HG02588 (cell line): ENCODE results near the gene HS3ST5.

Experiments
- ATAC-seq: cut with Tn5 transposase; IDR thresholded peaks from one replicate; pipeline ENCODE4 v1.9.1; 2021; ENCODE audit warnings: mild to moderate bottlenecking, moderate library complexity; ENCODE audit not compliant: unreplicated experiment

Gene HS3ST5

DNA sequence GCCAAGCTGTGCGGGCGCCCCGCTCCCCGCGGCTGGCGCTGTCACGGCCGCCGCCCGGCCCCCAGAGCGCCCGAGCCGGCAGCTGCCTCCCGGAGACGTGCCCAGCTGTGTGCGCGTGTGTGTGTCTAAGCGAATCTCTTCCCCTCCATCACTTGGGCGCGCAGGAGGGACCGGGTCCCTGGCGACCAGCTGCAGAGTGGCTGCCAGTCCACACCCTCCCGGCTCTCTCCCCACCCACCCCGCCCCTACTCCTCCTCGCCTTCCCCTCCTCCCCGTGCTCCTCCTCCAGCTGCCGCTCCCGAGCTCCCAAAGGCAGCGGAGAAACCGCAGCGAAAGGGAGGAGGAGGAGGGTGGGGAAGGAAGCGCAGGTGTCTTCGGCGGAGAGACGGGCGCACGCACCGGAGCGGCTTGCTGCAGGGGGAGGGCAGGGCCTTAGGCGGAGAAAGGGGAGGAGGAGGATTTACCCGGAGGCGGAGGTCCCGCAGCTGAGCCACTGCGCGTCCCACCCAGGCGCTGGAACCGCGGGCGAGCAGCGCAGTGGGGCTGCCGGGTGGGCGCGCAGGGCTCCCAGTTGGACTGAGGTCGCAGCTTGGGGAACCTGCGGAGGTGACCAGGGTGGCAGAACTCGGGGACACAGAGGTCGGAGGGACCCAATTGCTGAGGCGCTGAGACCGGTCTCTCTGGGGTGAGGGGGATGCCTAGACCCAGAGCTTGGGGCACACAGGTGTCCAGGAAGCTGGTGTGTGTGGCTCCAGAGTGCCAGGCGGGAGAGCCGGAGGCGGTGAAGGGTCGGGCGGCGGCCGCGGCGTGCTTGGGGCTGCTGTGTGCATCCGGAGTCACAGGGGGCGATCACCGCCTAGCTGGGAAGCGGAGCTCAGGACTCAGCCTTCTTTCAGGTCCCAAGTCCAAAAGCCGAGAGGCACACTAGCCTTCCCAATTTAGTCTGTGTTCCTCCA is at the start of gene HS3ST5:
HS3ST5 (minus strand) TSS at position 198 of the 956 bp plus-strand sequence. CDS start 280,178 bp downstream, outside the sequence.
- ATAC-seq, result no peak

GRCh38 chr6:114390176-114390575 is 47.4 kb upstream of the HS3ST5 start:
- no peak for ATAC-seq

- ATAC-seq, result no peak
Measured at GRCh38 chr6:114389111-114389510, 46.3 kb upstream of the HS3ST5 start.

GRCh38 chr6:114382406-114382805 is 39.6 kb upstream of the HS3ST5 start:
- ATAC-seq, result no peak

DNA sequence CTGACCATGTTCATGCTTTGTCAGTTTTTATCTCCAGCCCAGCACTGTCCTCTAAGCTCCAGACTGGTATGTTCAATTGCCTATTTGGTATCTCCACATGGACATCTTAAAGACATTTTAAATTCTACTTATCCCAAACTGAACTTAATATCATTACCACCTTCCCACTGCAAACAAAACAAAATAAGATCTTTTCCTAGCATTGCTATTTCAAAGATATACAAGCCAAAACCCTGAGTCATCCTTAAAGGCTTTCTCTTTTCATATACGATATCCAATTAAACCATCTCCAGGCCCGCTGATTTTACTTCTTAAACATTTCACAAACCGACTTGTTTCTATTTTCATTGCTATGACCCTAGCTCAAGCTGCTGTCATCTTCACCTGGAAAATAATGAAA is 35.1 kb upstream of the HS3ST5 start:
- ATAC-seq, result no peak

- no peak for ATAC-seq
Measured at GRCh38 chr6:114376611-114377175, 33.9 kb upstream of the HS3ST5 start.

DNA sequence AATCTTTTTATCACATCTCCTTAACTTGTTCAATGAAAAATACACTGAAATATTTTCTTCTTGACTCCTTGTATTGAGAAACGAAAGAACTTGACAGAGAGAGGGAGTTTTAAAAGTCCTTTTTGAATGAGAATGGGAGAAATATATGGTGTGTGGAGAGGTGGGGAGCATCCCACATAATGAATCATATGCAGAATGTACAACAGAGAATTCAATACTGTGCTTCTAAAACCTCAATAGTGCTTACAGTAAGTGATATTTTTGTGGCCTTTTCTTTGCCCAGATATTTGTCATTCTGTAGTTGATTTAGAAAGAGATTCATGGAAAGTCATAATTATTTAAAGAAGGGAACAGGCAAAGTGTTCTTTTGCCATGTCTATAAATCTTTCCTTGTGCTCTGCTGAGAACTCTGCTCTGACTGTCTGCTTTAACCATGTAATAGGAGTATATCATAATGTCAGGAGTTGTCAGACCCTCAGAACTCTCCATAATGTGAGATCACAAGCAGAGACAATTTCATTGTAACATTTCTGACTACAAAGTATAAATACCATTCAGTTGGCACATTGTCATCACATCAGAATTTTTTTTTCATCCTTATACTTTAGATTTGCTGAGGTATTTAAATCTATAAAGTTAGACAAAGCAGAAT is 32.8 kb upstream of the HS3ST5 start:
- ATAC-seq, result no peak

- no peak for ATAC-seq
Measured at GRCh38 chr6:114367315-114367961, 24.6 kb upstream of the HS3ST5 start.

- no peak for ATAC-seq
Measured at GRCh38 chr6:114366899-114367298, 24.1 kb upstream of the HS3ST5 start.

DNA sequence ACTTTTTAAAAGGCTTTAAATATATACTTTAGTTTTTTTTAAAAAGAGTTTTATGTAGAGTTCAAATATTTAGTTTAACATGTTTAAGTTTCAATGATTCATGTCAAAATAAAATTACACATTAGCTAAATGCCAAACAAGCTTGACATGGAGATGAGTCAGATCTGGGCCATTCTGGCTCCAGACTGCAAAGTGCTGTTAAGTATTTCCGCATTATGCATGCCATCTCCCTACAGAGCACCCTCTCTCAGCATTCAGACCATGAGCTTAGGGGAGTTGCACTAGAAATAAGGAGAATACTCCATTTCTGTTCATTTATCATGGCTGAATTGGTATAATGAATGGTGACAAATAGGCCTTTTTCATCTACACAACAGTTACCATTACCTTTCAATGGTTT is 21.5 kb upstream of the HS3ST5 start:
- ATAC-seq, result no peak

DNA sequence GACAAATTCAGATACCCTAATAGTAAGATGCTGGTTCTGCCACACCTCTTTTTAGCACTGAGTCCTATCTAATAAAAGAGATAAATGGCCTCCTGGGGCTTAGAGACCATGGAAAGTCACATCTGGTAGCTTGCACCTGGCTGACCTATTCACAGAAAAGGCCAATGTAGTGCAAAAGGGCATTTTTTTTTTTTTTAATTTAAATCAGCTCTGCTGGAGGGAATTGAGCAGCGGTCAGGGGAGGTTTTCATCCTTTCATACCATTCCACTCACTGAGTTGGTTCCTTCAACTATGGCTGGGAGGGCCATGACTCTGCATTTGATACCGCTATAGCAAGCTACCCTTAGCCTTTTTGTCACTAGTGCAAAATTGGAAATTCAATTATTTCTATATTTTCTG is 20.1 kb upstream of the HS3ST5 start:
- ATAC-seq, result no peak

DNA sequence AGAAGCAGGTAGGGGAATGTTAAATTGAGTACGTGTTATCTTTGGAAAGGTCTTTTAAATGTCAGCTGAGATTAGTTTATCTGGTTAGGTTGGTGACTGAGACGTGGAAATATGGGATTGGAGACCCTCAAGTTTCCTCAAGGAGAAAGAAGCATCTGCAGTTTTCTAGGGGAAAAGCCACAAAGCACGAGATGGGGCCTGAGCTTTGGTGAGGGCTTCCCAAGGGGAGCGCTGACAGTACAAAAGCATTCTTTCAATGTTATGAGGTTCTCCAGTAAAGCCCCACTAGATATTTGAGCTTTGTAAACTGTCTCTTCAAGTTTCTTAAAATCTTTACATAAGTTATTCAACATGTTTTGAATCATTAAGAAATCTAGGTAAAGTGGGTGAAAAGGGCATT is 19.6 kb upstream of the HS3ST5 start:
- ATAC-seq, result no peak

GRCh38 chr6:114361036-114361435 is 18.2 kb upstream of the HS3ST5 start:
- ATAC-seq, result no peak

- ATAC-seq, result no peak
Measured at GRCh38 chr6:114355300-114355699, 12.5 kb upstream of the HS3ST5 start.

GRCh38 chr6:114354482-114354881 is 11.7 kb upstream of the HS3ST5 start:
- ATAC-seq, result no peak

DNA sequence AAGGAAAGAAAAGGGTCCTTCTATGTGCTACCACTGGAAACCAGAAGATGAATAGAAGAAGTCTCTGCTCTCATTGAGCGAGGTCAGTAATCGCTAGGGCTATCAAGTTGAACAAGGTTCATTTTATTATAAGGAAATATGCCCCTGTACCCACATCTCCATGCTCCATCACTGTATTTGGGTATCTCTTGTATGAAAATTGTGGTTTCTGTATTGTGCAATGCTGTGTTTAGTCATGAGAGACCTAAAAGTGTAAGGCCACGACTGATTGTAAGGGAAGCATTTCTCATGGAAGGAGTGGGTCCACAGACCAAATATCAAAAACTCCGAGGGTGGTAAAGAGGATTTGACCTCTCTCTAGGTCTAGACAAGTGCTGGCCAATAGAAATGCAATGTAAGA is 3.6 kb upstream of the HS3ST5 start:
- ATAC-seq, result no peak

GRCh38 chr6:114344971-114345275 is 2.1 kb upstream of the HS3ST5 start:
- no peak for ATAC-seq

DNA sequence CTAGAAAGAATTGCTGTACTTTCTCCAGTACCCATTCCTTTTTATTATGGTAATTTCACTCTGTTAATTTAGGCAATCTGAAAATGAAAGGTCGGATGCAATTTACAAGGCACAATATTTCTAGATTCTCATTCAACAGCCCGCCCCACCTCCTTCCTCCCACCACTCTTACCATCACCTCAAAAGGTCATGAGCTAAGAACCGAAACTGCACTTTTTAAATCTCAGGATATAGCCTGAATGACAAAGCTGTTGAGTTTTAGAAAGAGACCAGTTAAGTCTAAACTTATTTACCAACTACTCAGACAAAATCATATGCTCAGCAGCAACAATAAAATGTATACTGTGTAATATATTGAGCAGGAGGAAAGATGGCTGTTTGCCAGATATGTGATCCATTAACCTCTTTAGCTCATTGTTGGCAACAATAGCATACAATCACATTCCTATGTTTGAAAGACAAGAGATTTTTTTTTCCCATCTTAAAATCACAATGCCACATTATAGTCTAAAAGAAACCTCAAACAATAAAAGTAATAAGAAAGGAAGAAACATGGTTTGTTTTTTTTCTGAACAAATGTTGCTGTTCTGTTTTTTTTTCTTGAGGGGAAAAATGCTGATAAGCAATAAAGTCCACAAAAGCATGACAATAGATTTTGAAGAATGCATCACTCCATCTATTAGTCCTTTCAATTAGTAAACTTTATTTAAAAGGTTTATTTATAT is 1.6 kb upstream of the HS3ST5 start:
- ATAC-seq, result no peak

DNA sequence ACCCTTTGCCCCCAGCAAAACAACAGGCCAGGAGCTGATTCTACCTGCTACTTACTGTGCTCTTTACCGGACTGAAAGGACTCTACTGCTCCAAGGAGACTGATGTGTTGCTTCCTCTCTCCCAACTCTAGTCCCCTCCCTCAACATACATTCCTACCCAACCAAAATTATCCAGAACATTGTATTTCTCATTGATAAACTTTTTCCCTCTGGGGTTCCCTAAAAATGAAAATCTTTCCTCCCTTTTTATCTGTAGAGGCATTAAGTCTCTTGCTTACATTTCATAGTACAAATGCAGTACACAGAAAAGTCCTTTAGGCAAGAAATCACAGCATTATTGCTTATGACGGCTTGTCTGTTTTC is 940 bp upstream of the HS3ST5 start:
- ATAC-seq, result no peak

GRCh38 chr6:114342086-114342825 is 567 bp downstream of the HS3ST5 start:
- no peak for ATAC-seq
